HCT116 (cell line): ENCODE measurements around the gene CBLB. TPM values are rescaled to one million over a fixed set of nuclear protein-coding genes. Genes with fewer than 3 reads are reported as not detected.

Experiments used
- ATAC-seq: fragments of 200-7000 bp; cut with Tn5 transposase; 2 replicates; pipeline ENCODE4 v1.9.1; 2020; ENCODE audit warnings: mild to moderate bottlenecking, moderate library complexity
- BruUV-seq: library from RNA; stranded (reverse); fragments of 400-500 nt; replicated peaks from 2 replicates; lab custom pipeline; 2021; lab: Mats Ljungman, UMichigan
- CTCF ChIA-PET: fragments of 300-600 bp; sonication (Branson Sonifier 250); formaldehyde crosslinking; loops from one replicate; lab custom pipeline; 2021; ENCODE audit warnings: antibody characterized with exemption; lab: Charles Lee
- POLR2A ChIA-PET: fragments of 300-600, 350-600 bp; sonication (Branson Sonifier 250); formaldehyde crosslinking; loops from one replicate; lab custom pipeline; 2021; ENCODE audit warnings: antibody characterized with exemption; lab: Charles Lee
- RAD21 ChIA-PET, 2 experiments: fragments of 300-600 bp; sonication (Branson Sonifier 250); formaldehyde crosslinking; loops; one replicate each; lab custom pipeline; 2023; ENCODE audit warnings: low total read pairs in 2 of 2; ENCODE audit not compliant: uncharacterized antibody in 2 of 2, unreplicated experiment in 2 of 2, low non-redundant PET in 1 of 2; lab: Charles Lee
- DNase-seq: peaks from one replicate; pipeline ENCODE4 v3.0.0-alpha.2; 2010; ENCODE audit warnings: low read depth, low spot score
- H2AFZ ChIP-seq: fragments of 200-600 bp; shearing (Covaris generic), sonication (generic); 2 replicates; pipeline ENCODE4 v1.6.1; 2017; ENCODE audit warnings: low read depth, mixed run types, mixed read lengths, antibody characterized with exemption, low read length; ENCODE audit not compliant: poor library complexity, severe bottlenecking
- H3K27ac ChIP-seq: 2 replicates; pipeline ENCODE4 v1.5.1; 2012; ENCODE audit warnings: low read depth, low read length
- H3K27me3 ChIP-seq: fragments of 200-600 bp; sonication (generic); 2 replicates; pipeline ENCODE4 v1.6.1; 2016; ENCODE audit warnings: mixed run types, low read length, mixed read lengths; ENCODE audit not compliant: insufficient read depth
- H3K36me3 ChIP-seq, 2 experiments: fragments of 200-500 bp in 1 of 2; fragments of 200-600 bp in 1 of 2; sonication (Bioruptor generic) in 1 of 2; sonication (generic) in 1 of 2; 2 replicates each; pipeline versions ENCODE4 v1.5.1 to v1.6.1; 2014 to 2016; ENCODE audit warnings: low read length in 2 of 2, inconsistent platforms in 1 of 2, mixed read lengths in 1 of 2, mixed run types in 1 of 2; ENCODE audit not compliant: insufficient read depth in 2 of 2, control insufficient read depth in 1 of 2
- H3K4me1 ChIP-seq, 2 experiments: fragments of 200-600 bp in 1 of 2; sonication (generic) in 1 of 2; 2 replicates each; pipeline versions ENCODE4 v1.5.1 to v1.6.1; 2012 to 2017; ENCODE audit warnings: low read length in 2 of 2, inconsistent platforms in 1 of 2, mild to moderate bottlenecking in 1 of 2, mixed read lengths in 1 of 2, mixed run types in 1 of 2, moderate library complexity in 1 of 2; ENCODE audit not compliant: insufficient read depth in 2 of 2, control insufficient read depth in 1 of 2
- H3K4me2 ChIP-seq: fragments of 200-600 bp; sonication (generic); 2 replicates; pipeline ENCODE4 v1.6.1; 2017; ENCODE audit warnings: mixed run types, low read length, mixed read lengths
- H3K4me3 ChIP-seq, 2 experiments: fragments of 200-600 bp in 1 of 2; sonication (generic) in 1 of 2; replicated peaks in 1 of 2; 2 replicates each; pipeline ENCODE4 v1.5.1; 2011 to 2016; ENCODE audit warnings: low read length in 2 of 2, control low read depth in 1 of 2, low read depth in 1 of 2, mild to moderate bottlenecking in 1 of 2, mixed read lengths in 1 of 2, mixed run types in 1 of 2
- H3K79me2 ChIP-seq: fragments of 200-600 bp; sonication (generic); 2 replicates; pipeline ENCODE4 v1.6.1; 2017; ENCODE audit warnings: mild to moderate bottlenecking, mixed run types, low read length, moderate library complexity, mixed read lengths; ENCODE audit not compliant: insufficient read depth
- H3K9ac ChIP-seq: fragments of 200-600 bp; sonication (generic); 2 replicates; pipeline ENCODE4 v1.6.1; 2016; ENCODE audit warnings: low read length, mixed read lengths
- H3K9me2 ChIP-seq: fragments of 200-600 bp; sonication (generic), shearing (Covaris generic); 2 replicates; pipeline ENCODE4 v1.6.1; 2017; ENCODE audit warnings: mixed run types, mild to moderate bottlenecking, moderate library complexity; ENCODE audit not compliant: insufficient read depth
- H3K9me3 ChIP-seq, 2 experiments: fragments of 200-500 bp in 1 of 2; fragments of 200-600 bp in 1 of 2; sonication (Bioruptor generic) in 1 of 2; sonication (generic) in 1 of 2; 2 replicates each; pipeline ENCODE4 v1.6.1; 2014 to 2017; ENCODE audit warnings: low read length in 2 of 2, mixed read lengths in 2 of 2, inconsistent platforms in 1 of 2, low read depth in 1 of 2, mild to moderate bottlenecking in 1 of 2, mixed run types in 1 of 2, moderate library complexity in 1 of 2; ENCODE audit not compliant: control insufficient read depth in 1 of 2, insufficient read depth in 1 of 2
- H4K20me1 ChIP-seq: fragments of 200-600 bp; sonication (generic), shearing (Covaris generic); 2 replicates; pipeline ENCODE4 v1.6.1; 2017; ENCODE audit warnings: mixed run types, mild to moderate bottlenecking, moderate library complexity; ENCODE audit not compliant: insufficient read depth
- CBX3 ChIP-seq: IDR thresholded peaks from 2 replicates; pipeline ENCODE4 v1.6.1; 2012; ENCODE audit warnings: low read depth
- CEBPB ChIP-seq: IDR thresholded peaks from 2 replicates; pipeline ENCODE4 v1.6.1; 2012; ENCODE audit warnings: low read depth
- EGR1 ChIP-seq: IDR thresholded peaks from 2 replicates; pipeline ENCODE4 v1.6.1; 2012; ENCODE audit warnings: low read depth
- ELF1 ChIP-seq: IDR thresholded peaks from 2 replicates; pipeline ENCODE4 v1.6.1; 2012; ENCODE audit warnings: low read depth, borderline replicate concordance
- EZH2 ChIP-seq: fragments of 200-600 bp; sonication (generic); IDR thresholded peaks from 2 replicates; pipeline ENCODE4 v1.6.1; 2017; ENCODE audit warnings: antibody characterized with exemption, mixed run types
- EZH2phosphoT487 ChIP-seq: fragments of 200-600 bp; IDR thresholded peaks from 2 replicates; pipeline ENCODE4 v1.6.1; 2018; ENCODE audit warnings: antibody characterized with exemption, borderline replicate concordance
- FOSL1 ChIP-seq: IDR thresholded peaks from 2 replicates; pipeline ENCODE4 v1.6.1; 2012; ENCODE audit warnings: low read depth
- POLR2A ChIP-seq: IDR thresholded peaks from 2 replicates; pipeline ENCODE4 v1.7.0; 2011; ENCODE audit warnings: borderline replicate concordance; ENCODE audit not compliant: insufficient read depth, insufficient read length; ENCODE audit errors: extremely low read depth
- RAD21 ChIP-seq: IDR thresholded peaks from 2 replicates; pipeline ENCODE4 v1.6.1; 2012; ENCODE audit warnings: low read depth, mild to moderate bottlenecking
- SP1 ChIP-seq: IDR thresholded peaks from 2 replicates; pipeline ENCODE4 v1.6.1; 2012; ENCODE audit warnings: low read depth
- TCF7L2 ChIP-seq: IDR thresholded peaks from 2 replicates; pipeline ENCODE4 v1.7.0; 2011; ENCODE audit warnings: borderline replicate concordance, inconsistent platforms; ENCODE audit not compliant: insufficient read depth, insufficient read length; ENCODE audit errors: extremely low read depth
- YY1 ChIP-seq: IDR thresholded peaks from 2 replicates; pipeline ENCODE4 v1.6.1; 2011; ENCODE audit warnings: low read length, low read depth, moderate library complexity, mild to moderate bottlenecking; ENCODE audit not compliant: insufficient replicate concordance; ENCODE audit errors: extremely low read depth
- ZFX ChIP-seq: fragments of 450-650 bp; IDR thresholded peaks from 2 replicates; pipeline ENCODE4 v1.6.1; 2017
- ZNF274 ChIP-seq: fragments of 200-500 bp; sonication (Bioruptor generic); IDR thresholded peaks from 2 replicates; pipeline ENCODE4 v1.6.1; 2014; ENCODE audit warnings: mild to moderate bottlenecking, low read depth, low read length, inconsistent platforms
- intact Hi-C: fragments of 100-400 bp; cut with micrococcal nuclease; formaldehyde crosslinking; loops from 2 replicates; pipeline ENCODE4 v1.10.0; 2022
- total RNA-seq: library from RNA; stranded (reverse); gene quantifications from one replicate; pipeline ENCODE4 v1.2.1, GENCODE V29; 2021; ENCODE audit not compliant: unreplicated experiment
- TF ChIP-seq, protein P1 (sequence below): IDR thresholded peaks from 2 replicates; pipeline ENCODE4 v1.6.1; 2011; ENCODE audit warnings: mild to moderate bottlenecking, low read length, moderate library complexity; ENCODE audit not compliant: insufficient replicate concordance; ENCODE audit errors: extremely low read depth
- TF ChIP-seq, protein P2 (sequence below): IDR thresholded peaks from 2 replicates; pipeline ENCODE4 v1.6.1; 2012
- TF ChIP-seq, protein P3 (sequence below), 3 experiments: fragments of 200-600 bp in 1 of 3; sonication (generic) in 1 of 3; IDR thresholded peaks in 2 of 3; conservative IDR thresholded peaks in 1 of 3; 2 replicates each; pipeline ENCODE4 v1.5.1; 2012 to 2017; ENCODE audit warnings: low read depth in 2 of 3, low read length in 2 of 3, antibody characterized with exemption in 1 of 3, borderline replicate concordance in 1 of 3, control low read depth in 1 of 3, mild to moderate bottlenecking in 1 of 3, mixed read lengths in 1 of 3, mixed run types in 1 of 3, moderate library complexity in 1 of 3; ENCODE audit not compliant: insufficient read depth in 1 of 3
- TF ChIP-seq, protein P4 (sequence below): IDR thresholded peaks from 2 replicates; pipeline ENCODE4 v1.6.1; 2012

CBLB gene
- total RNA-seq, 1 experiment from 2014 or later: 10.4 TPM

DNA sequence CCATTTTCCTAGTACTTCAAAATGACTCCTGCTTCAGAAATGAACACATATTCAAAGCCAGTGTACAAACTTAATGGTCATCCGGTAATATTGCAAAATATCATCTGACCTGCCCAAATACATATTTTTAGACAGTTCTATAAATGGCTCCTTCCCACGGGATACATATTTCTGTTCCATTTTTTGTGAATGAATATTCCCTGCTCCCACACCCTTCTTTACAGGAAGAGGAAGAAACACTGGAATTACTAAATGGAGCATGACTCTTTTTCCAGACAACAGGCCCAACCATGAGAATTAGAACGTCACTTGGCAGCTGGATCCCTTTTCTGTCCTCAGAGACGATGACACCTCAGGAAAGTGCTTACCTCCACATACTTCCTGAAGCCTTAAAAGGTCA lies 38.0 kb upstream of the CBLB start:
- no TSS peak for BruUV-seq
- DNase-seq: no peak
- Histone ChIP-seq H3K27me3 (no peaks in the 10 kb centered on the region), H3K27ac (no peak overlapping the region), H3K36me3 (no peaks in the 10 kb centered on the region), H3K79me2 (no peaks in the 10 kb centered on the region), H3K4me3 (no peak overlapping the region), H3K9ac (no peak overlapping the region), H3K9me3 (no peaks in the 10 kb centered on the region), H4K20me1 (no peaks in the 10 kb centered on the region), H3K4me2 (no peak overlapping the region), H2AFZ (peak overlapping the region; percentile 65), H3K9me2 (no peaks in the 10 kb centered on the region), H3K4me1 (peaks cover 0 to 4% of the 10 kb centered on the region in 2 experiments; a peak in 1 of 4 replicates)
- intact Hi-C loops: no loop called here
- POLR2A ChIA-PET: no interaction called here
- no peak for ATAC-seq
- RAD21 ChIA-PET: no interaction called here
- CTCF ChIA-PET: no interaction called here
- TF ChIP-seq, protein P1, sequence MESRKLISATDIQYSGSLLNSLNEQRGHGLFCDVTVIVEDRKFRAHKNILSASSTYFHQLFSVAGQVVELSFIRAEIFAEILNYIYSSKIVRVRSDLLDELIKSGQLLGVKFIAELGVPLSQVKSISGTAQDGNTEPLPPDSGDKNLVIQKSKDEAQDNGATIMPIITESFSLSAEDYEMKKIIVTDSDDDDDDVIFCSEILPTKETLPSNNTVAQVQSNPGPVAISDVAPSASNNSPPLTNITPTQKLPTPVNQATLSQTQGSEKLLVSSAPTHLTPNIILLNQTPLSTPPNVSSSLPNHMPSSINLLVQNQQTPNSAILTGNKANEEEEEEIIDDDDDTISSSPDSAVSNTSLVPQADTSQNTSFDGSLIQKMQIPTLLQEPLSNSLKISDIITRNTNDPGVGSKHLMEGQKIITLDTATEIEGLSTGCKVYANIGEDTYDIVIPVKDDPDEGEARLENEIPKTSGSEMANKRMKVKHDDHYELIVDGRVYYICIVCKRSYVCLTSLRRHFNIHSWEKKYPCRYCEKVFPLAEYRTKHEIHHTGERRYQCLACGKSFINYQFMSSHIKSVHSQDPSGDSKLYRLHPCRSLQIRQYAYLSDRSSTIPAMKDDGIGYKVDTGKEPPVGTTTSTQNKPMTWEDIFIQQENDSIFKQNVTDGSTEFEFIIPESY: no peak
- TF ChIP-seq EZH2phosphoT487 (no peak), RAD21 (no peak), EZH2 (no peak), SP1 (no peak), ELF1 (no peak), EGR1 (no peak), CEBPB (no peak), ZFX (no peak), YY1 (no peak), FOSL1 (no peak), CBX3 (no peak), POLR2A (no peak), ZNF274 (no peak), TCF7L2 (no peak)
- TF ChIP-seq, protein P2, sequence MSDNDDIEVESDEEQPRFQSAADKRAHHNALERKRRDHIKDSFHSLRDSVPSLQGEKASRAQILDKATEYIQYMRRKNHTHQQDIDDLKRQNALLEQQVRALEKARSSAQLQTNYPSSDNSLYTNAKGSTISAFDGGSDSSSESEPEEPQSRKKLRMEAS: no peak
- TF ChIP-seq, protein P3, sequence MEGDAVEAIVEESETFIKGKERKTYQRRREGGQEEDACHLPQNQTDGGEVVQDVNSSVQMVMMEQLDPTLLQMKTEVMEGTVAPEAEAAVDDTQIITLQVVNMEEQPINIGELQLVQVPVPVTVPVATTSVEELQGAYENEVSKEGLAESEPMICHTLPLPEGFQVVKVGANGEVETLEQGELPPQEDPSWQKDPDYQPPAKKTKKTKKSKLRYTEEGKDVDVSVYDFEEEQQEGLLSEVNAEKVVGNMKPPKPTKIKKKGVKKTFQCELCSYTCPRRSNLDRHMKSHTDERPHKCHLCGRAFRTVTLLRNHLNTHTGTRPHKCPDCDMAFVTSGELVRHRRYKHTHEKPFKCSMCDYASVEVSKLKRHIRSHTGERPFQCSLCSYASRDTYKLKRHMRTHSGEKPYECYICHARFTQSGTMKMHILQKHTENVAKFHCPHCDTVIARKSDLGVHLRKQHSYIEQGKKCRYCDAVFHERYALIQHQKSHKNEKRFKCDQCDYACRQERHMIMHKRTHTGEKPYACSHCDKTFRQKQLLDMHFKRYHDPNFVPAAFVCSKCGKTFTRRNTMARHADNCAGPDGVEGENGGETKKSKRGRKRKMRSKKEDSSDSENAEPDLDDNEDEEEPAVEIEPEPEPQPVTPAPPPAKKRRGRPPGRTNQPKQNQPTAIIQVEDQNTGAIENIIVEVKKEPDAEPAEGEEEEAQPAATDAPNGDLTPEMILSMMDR (IDR thresholded peaks at IDR 0.05 in 2 of 3, conservative IDR thresholded peaks at IDR 0.05 in 1 of 3; ENCODE audit: borderline replicate concordance in 1 of 3, insufficient read depth in 1 of 3, low read depth in 2 of 3, low read length in 2 of 3): no peak
- TF ChIP-seq, protein P4, sequence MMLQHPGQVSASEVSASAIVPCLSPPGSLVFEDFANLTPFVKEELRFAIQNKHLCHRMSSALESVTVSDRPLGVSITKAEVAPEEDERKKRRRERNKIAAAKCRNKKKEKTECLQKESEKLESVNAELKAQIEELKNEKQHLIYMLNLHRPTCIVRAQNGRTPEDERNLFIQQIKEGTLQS: no peak
